Suprapubic skin (tissue), 4 donors: ENCODE data around the gene NDUFV3. TPM values are rescaled to one million over a fixed set of nuclear protein-coding genes. Genes with fewer than 3 reads are reported as not detected.
"Not testable (repeated sequence)": the region's sequence is repeated elsewhere in the genome, so short reads cannot be mapped to it uniquely, and the experiment has no call there.

ENCODE experiments used
- DNase-seq, 2 donors: peaks; one replicate each; pipeline ENCODE4 v3.0.0-alpha.2; 2019; ENCODE audit warnings: low spot score in 2 of 2
- H3K27ac ChIP-seq: fragments of 200-600 bp; sonication (generic); one replicate; pipeline ENCODE4 v1.5.1; 2019
- H3K27me3 ChIP-seq: fragments of 200-600 bp; sonication (generic); one replicate; pipeline ENCODE4 v1.5.1; 2019
- H3K36me3 ChIP-seq: fragments of 200-600 bp; sonication (generic); one replicate; pipeline ENCODE4 v1.5.1; 2019
- H3K4me1 ChIP-seq: fragments of 200-600 bp; sonication (generic); one replicate; pipeline ENCODE4 v1.5.1; 2019
- H3K4me3 ChIP-seq: fragments of 200-600 bp; sonication (generic); one replicate; pipeline ENCODE4 v1.5.1; 2019; ENCODE audit warnings: mild to moderate bottlenecking
- H3K9me3 ChIP-seq: fragments of 200-600 bp; sonication (generic); one replicate; pipeline ENCODE4 v1.5.1; 2019
- CTCF ChIP-seq, 2 donors: fragments of 200-600 bp in 1 of 2; fragments of 450-650 bp in 1 of 2; sonication (generic) in 1 of 2; IDR thresholded peaks; one replicate each; pipeline ENCODE4 v1.5.1; 2016 to 2019; ENCODE audit warnings: antibody characterized with exemption in 2 of 2, mild to moderate bottlenecking in 1 of 2, moderate library complexity in 1 of 2
- EP300 ChIP-seq: sonication (generic); formaldehyde crosslinking; IDR thresholded peaks from one replicate; pipeline ENCODE4 v1.6.1; 2017; ENCODE audit warnings: antibody characterized with exemption
- POLR2A ChIP-seq, 2 donors: fragments of 450-650 bp; IDR thresholded peaks; one replicate each; pipeline ENCODE4 v1.6.1; 2017; ENCODE audit warnings: antibody characterized with exemption in 2 of 2, mild to moderate bottlenecking in 2 of 2, moderate library complexity in 2 of 2
- POLR2AphosphoS5 ChIP-seq, 3 donors: sonication (generic); formaldehyde crosslinking; IDR thresholded peaks; one replicate each; pipeline ENCODE4 v1.6.1; 2017; ENCODE audit warnings: antibody characterized with exemption in 3 of 3
- WGBS: methylation state at CpG from one replicate; pipeline ENCODE4 v1.1.5; 2018; 5-methylcytosine and 5-hydroxymethylcytosine counted together
- total RNA-seq, 4 donors: library from RNA; depleted of rRNA; stranded (reverse); fragments of >200 nt; gene quantifications; one replicate each; pipeline ENCODE4 v1.1.0, GENCODE V29; 2016

Gene NDUFV3
- total RNA-seq, 4 donors from 2014 or later, result 44.1 to 69.3 (median 60.0) TPM

DNA sequence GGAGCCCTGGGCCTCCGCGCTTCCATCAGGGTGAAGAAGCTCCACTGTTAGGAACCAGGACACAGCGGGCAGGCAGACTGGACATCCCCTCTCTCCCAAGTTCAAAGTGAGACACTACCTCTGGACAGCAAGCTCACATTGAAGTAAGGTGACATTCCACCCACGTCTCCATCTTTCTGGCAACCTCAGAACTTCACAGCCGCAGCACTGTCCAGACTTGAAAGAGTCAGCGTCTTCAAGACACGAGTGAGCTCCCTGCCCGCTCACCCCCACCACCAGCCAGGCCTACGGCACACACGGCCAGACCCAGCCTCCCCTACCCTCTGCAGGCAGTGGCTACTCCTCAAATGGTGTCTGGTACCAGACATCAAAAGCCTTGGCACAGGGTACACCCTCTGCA lies 24.9 kb upstream of the NDUFV3 start:
- TF ChIP-seq CTCF (IDR thresholded peaks at IDR 0.05), result no peak
- no peak for TF ChIP-seq POLR2A (IDR thresholded peaks at IDR 0.05)
- TF ChIP-seq POLR2AphosphoS5 (IDR thresholded peaks at IDR 0.05), result no peak
- no peak for TF ChIP-seq EP300
- no peaks in the 10 kb centered on the region for H3K27me3 ChIP-seq
- H3K36me3 ChIP-seq, result peaks cover 64% of the 10 kb centered on the region
- no peak for DNase-seq
- no peak overlapping the region for H3K27ac ChIP-seq
- H3K4me1 ChIP-seq, result peaks cover 4% of the 10 kb centered on the region
- WGBS, result 96% methylated on average over 7 of the region's 10 CpGs
- H3K9me3 ChIP-seq, result no peaks in the 10 kb centered on the region
- no peak overlapping the region for H3K4me3 ChIP-seq

DNA sequence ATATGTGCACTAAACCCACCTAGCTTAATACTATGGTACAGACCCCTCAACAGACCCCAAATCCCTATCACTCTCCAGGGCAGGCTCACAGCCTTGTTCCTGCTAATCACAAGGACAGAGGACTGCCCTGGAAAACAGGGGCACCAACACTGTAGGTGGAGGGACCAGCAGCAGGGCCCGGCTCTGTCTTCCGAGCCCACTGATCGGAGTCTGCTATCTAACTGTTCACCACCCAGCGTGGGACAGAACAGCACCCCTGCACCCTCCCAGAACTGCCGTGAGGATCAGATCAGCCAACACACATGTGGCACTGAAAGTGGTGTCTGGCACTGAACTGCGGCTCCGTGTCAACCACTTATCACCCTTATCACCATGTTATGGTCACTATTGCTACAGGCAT lies 20.0 kb upstream of the NDUFV3 start:
- Histone ChIP-seq H3K4me1 (peaks cover 7% of the 10 kb centered on the region), H3K4me3 (no peak overlapping the region), H3K9me3 (no peaks in the 10 kb centered on the region), H3K27ac (no peak overlapping the region), H3K27me3 (no peaks in the 10 kb centered on the region), H3K36me3 (peaks cover 75% of the 10 kb centered on the region)
- TF ChIP-seq CTCF (IDR thresholded peaks at IDR 0.05), result no peak
- no peak for TF ChIP-seq POLR2A (IDR thresholded peaks at IDR 0.05)
- TF ChIP-seq EP300, result no peak
- TF ChIP-seq POLR2AphosphoS5 (IDR thresholded peaks at IDR 0.05), result no peak
- WGBS, result 100% methylated on average over 5 of the region's 7 CpGs
- DNase-seq, result no peak

- not testable (repeated sequence) for H3K4me3 ChIP-seq, DNase-seq, H3K27me3 ChIP-seq, H3K9me3 ChIP-seq, H3K27ac ChIP-seq
- Histone ChIP-seq H3K4me1 (peaks cover 23% of the 10 kb centered on the region), H3K36me3 (peaks cover 48% of the 10 kb centered on the region)
- 91% methylated on average over 10 of the region's 10 CpGs for WGBS
Measured at GRCh38 chr21:42875811-42876210, 17.3 kb upstream of the NDUFV3 start.

- Histone ChIP-seq H3K4me3 (peak overlapping the region; percentile 88), H3K36me3 (peaks cover 20% of the 10 kb centered on the region), H3K9me3 (no peaks in the 10 kb centered on the region), H3K27ac (peak overlapping the region; percentile 93), H3K27me3 (no peaks in the 10 kb centered on the region), H3K4me1 (peaks cover 23% of the 10 kb centered on the region)
- under 1% methylated on average over 15 of the region's 15 CpGs for WGBS
- TF ChIP-seq POLR2A (IDR thresholded peaks at IDR 0.05) (no peak), POLR2AphosphoS5 (IDR thresholded peaks at IDR 0.05) (no peak), CTCF (IDR thresholded peaks at IDR 0.05) (no peak), EP300 (no peak)
- DNase-seq, result no peak
Measured at GRCh38 chr21:42878678-42878992, 14.5 kb upstream of the NDUFV3 start.

GRCh38 chr21:42878993-42879787 lies 13.9 kb upstream of the NDUFV3 start, which contains the start of gene WDR4:
WDR4 (minus strand) TSS chr21:42879539; CDS start chr21:42879495, 44 bp downstream.
- peak within 1 kb of the TSS; percentile 88 for H3K4me3 ChIP-seq
- TF ChIP-seq POLR2A (IDR thresholded peaks at IDR 0.05), result peak in 1 of 2 donors; percentile 26
- TF ChIP-seq EP300, result no peak
- peak; percentile 4 to 89 (median 71) for TF ChIP-seq POLR2AphosphoS5 (IDR thresholded peaks at IDR 0.05)
- TF ChIP-seq CTCF (IDR thresholded peaks at IDR 0.05), result no peak

More at GRCh38 chr21:42878993-42879787, 13.9 kb upstream of the NDUFV3 start, which contains the start of gene WDR4:
- Histone ChIP-seq H3K9me3 (no peaks in the 10 kb centered on the region), H3K27me3 (no peaks in the 10 kb centered on the region), H3K4me1 (peaks cover 23% of the 10 kb centered on the region), H3K27ac (peak within 1 kb of the TSS; percentile 93), H3K36me3 (peaks cover 16% of the 10 kb centered on the region)
- 0% methylated on average over 21 of the region's 80 CpGs for WGBS
- DNase-seq, result peak; percentile 98
